Measurements from ENCODE around the gene ADGRF3. TPM values are rescaled to one million over a fixed set of nuclear protein-coding genes. Genes with fewer than 3 reads are reported as not detected.

Gene ADGRF3
- total and polyA plus RNA-seq, 2 of the 8 experiments (the other 6 are each of a cell fraction or from before 2014, with no cell fraction given), result 0.54 to 0.69 TPM

- 82% methylated on average over 3 of the region's 3 CpGs; no CpG with 5 or more reads in 1 of the 2 experiments for WGBS, 2 experiments (ENCODE audit: extremely low coverage in 1 of 2, insufficient coverage in 1 of 2, insufficient read length in 1 of 2, insufficient replicate concordance in 2 of 2, low coverage in 1 of 2, low lambda C conversion rate in 2 of 2, missing lambda C conversion rate in 1 of 2)
- Histone ChIP-seq H3K36me3 (ENCODE audit: control insufficient read depth in 2 of 4, insufficient read depth in 4 of 4, low read length in 3 of 4) (no peaks in the 10 kb centered on the region), H3K4me3 (ENCODE audit: extremely low read depth in 1 of 4, insufficient read depth in 2 of 4, low read depth in 3 of 4, low read length in 4 of 4) (no peak overlapping the region), H3K18ac (ENCODE audit: extremely low read depth, low read length) (no peak overlapping the region), H2BK20ac (ENCODE audit: low read length) (no peak overlapping the region), H3K14ac (ENCODE audit: insufficient read length) (no peak overlapping the region), H3K23me2 (ENCODE audit: low read depth, low read length) (peaks cover 14% of the 10 kb centered on the region), H3K4ac (replicated peaks; ENCODE audit: insufficient read length, low read depth, low read length) (no peak overlapping the region), H3K4me1 (replicated peaks in 1 of 4; ENCODE audit: control insufficient read depth in 3 of 4, insufficient read depth in 4 of 4, low read length in 3 of 4) (peaks cover 10 to 17% (median 12%) of the 10 kb centered on the region in 4 experiments), H4K91ac (replicated peaks; ENCODE audit: insufficient read length, low read length) (no peak overlapping the region), H2BK5ac (ENCODE audit: low read depth, low read length) (no peak overlapping the region), H3K56ac (replicated peaks; ENCODE audit: insufficient read length, low read depth, low read length) (no peak overlapping the region), H2BK15ac (ENCODE audit: low read length) (no peak overlapping the region), H4K20me1 (replicated peaks in 1 of 2; ENCODE audit: control insufficient read depth in 1 of 2, insufficient read depth in 2 of 2, low read length in 2 of 2) (no peaks in the 10 kb centered on the region), H3K9ac (replicated peaks in 1 of 4; ENCODE audit: extremely low read depth in 1 of 4, low read depth in 3 of 4, low read length in 3 of 4) (no peak overlapping the region), H2BK120ac (replicated peaks; ENCODE audit: low read depth, low read length) (no peak overlapping the region), H3K9me3 (ENCODE audit: insufficient read depth in 2 of 2, low read depth in 1 of 2, low read length in 1 of 2) (no peaks in the 10 kb centered on the region), H4K5ac (ENCODE audit: insufficient read length, low read depth, low read length) (no peak overlapping the region), H2BK12ac (ENCODE audit: low read depth, low read length) (no peak overlapping the region), H3K79me1 (ENCODE audit: low read depth, low read length) (no peaks in the 10 kb centered on the region), H3K4me2 (ENCODE audit: insufficient read depth in 1 of 2, low read depth in 2 of 2, low read length in 2 of 2) (peak overlapping the region in 1 of 2 experiments; percentile 88; a peak in 2 of 4 replicates), H2AK5ac (ENCODE audit: low read depth, low read length) (no peak overlapping the region), H3K27ac (ENCODE audit: low read depth, low read length) (no peak overlapping the region), H3K27me3 (replicated peaks in 1 of 4; ENCODE audit: control insufficient read depth in 3 of 4, extremely low read depth in 1 of 4, insufficient read depth in 3 of 4, low read length in 3 of 4) (no peaks in the 10 kb centered on the region), H3K79me2 (ENCODE audit: control insufficient read depth in 1 of 2, insufficient read depth in 2 of 2, low read length in 2 of 2) (peaks cover 0 to 12% of the 10 kb centered on the region in 2 experiments; a peak in 2 of 4 replicates), H2AFZ (ENCODE audit: low read length) (no peak overlapping the region), H3K23ac (ENCODE audit: insufficient read length) (no peak overlapping the region), H4K8ac (ENCODE audit: extremely low read depth, insufficient read depth, low read length) (no peak overlapping the region)
- CTCF ChIA-PET (ENCODE audit: partially characterized antibody), result interaction anchor here (0.7 to 2.2 kb wide), 5 partner anchors 15 to 165 kb away, joined by 3 to 8 read pairs (median 4); no protein-coding TSS in a partner anchor
- no peak for DNase-seq (ENCODE audit: low read depth in 1 of 2, low spot score in 2 of 2)
- FAIRE-seq, result no peak
- POLR2A ChIA-PET (ENCODE audit: partially characterized antibody), result interaction anchor here (3.6 kb wide), 1 partner anchor 52 kb away, joined by 37 read pairs; the partner anchor contains the start of genes HADHA and HADHB
- TF ChIP-seq, protein P1, sequence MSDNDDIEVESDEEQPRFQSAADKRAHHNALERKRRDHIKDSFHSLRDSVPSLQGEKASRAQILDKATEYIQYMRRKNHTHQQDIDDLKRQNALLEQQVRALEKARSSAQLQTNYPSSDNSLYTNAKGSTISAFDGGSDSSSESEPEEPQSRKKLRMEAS (IDR thresholded peaks at IDR 0.05), result no peak
- TF ChIP-seq CHD1 (IDR thresholded peaks at IDR 0.05; ENCODE audit: low read depth, low read length) (no peak), ASH2L (IDR thresholded peaks at IDR 0.05; ENCODE audit: low read length) (no peak), KDM4A (IDR thresholded peaks at IDR 0.05; ENCODE audit: low read depth, low read length, severe bottlenecking) (no peak), TAF7 (optimal IDR thresholded peaks at IDR 0.05; ENCODE audit: borderline replicate concordance, low read depth, low read length) (no peak), TBP (IDR thresholded peaks at IDR 0.05; ENCODE audit: low read depth, low read length) (no peak), MAFK (IDR thresholded peaks at IDR 0.05; ENCODE audit: low read depth, low read length) (no peak), E2F6 (IDR thresholded peaks at IDR 0.05) (no peak), CBX8 (IDR thresholded peaks at IDR 0.05; ENCODE audit: borderline replicate concordance, low read depth, low read length) (no peak), CHD2 (IDR thresholded peaks at IDR 0.05; ENCODE audit: low read length) (no peak), NANOG (IDR thresholded peaks at IDR 0.05; ENCODE audit: insufficient read depth, low read depth, low read length, poor library complexity, severe bottlenecking) (no peak)
- TF ChIP-seq, protein P2, sequence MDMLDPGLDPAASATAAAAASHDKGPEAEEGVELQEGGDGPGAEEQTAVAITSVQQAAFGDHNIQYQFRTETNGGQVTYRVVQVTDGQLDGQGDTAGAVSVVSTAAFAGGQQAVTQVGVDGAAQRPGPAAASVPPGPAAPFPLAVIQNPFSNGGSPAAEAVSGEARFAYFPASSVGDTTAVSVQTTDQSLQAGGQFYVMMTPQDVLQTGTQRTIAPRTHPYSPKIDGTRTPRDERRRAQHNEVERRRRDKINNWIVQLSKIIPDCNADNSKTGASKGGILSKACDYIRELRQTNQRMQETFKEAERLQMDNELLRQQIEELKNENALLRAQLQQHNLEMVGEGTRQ (IDR thresholded peaks at IDR 0.05; ENCODE audit: low read length), result no peak
Measured at GRCh38 chr2:26297061-26297460, 49.5 kb downstream of the ADGRF3 start.
